ENCODE measurements around the gene UPF3A. TPM values are rescaled to one million over a fixed set of nuclear protein-coding genes. Genes with fewer than 3 reads are reported as not detected.
"Not testable (repeated sequence)": the region's sequence is repeated elsewhere in the genome, so short reads cannot be mapped to it uniquely, and the experiment has no call there.

The UPF3A gene
- total RNA-seq, 1 donor from 2014 or later: 14.1 TPM

DNA sequence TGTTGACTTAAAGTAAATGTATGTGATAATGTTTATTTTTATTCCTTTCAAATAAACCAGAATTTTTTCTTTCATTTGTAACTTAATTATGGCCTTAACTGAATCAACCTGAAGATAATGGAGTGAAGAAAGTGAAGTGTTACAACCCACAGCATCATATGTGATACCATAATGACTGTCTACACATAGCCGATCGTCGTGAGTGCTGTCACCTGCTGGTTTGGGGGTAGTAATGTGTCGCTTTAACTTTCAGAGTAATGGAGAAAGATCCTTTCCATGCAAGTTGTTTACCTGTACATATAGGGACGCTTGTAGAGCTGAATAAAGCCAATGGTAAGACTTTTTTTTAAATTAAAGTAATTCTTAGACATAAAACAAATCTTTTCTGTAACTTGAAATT lies 36.8 kb upstream of the UPF3A start:
- Histone ChIP-seq H3K4me3 (ENCODE audit: low read length in 3 of 3) (no peak overlapping the region), H3K36me3 (ENCODE audit: control insufficient read depth in 3 of 3, insufficient read depth in 3 of 3, low read length in 3 of 3) (peaks cover 41 to 83% (median 81%) of the 10 kb centered on the region in 3 donors), H3K9me3 (ENCODE audit: control insufficient read depth in 3 of 3, low read length in 3 of 3) (no peaks in the 10 kb centered on the region), H3K27ac (ENCODE audit: low read depth, low read length) (no peak overlapping the region), H3K27me3 (ENCODE audit: control insufficient read depth in 3 of 3, insufficient read depth in 3 of 3, low read length in 3 of 3) (no peaks in the 10 kb centered on the region), H3K9ac (ENCODE audit: low read depth in 1 of 3, low read length in 3 of 3) (no peak overlapping the region), H3K4me1 (ENCODE audit: control insufficient read depth in 3 of 3, insufficient read depth in 3 of 3, low read length in 3 of 3) (no peaks in the 10 kb centered on the region)

DNA sequence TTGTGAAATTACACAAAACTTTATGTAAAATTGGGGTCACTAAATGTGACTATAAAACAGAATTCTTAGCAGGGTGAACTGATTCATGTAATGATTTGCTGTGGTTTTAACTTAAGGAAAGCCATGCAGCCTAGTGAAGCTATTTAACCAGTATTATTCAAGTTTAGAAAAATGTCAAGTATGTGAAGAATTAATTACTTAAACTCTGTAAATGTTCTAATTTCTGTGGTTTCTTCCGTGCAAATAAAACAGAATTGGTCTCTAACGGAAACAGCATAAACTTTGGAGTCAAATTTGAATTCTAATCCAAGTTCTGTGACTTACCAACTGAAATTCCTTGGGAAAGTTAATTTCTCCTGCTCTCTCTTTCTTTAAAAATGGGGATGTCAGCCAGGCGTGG lies 33.4 kb upstream of the UPF3A start:
- no peaks in the 10 kb centered on the region for H3K9me3 ChIP-seq (ENCODE audit: control insufficient read depth in 3 of 3, low read length in 3 of 3)
- no peak overlapping the region for H3K4me3 ChIP-seq (ENCODE audit: low read length in 3 of 3)
- no peak overlapping the region for H3K27ac ChIP-seq (ENCODE audit: low read depth, low read length)
- no peaks in the 10 kb centered on the region for H3K27me3 ChIP-seq (ENCODE audit: control insufficient read depth in 3 of 3, insufficient read depth in 3 of 3, low read length in 3 of 3)
- H3K9ac ChIP-seq (ENCODE audit: low read depth in 1 of 3, low read length in 3 of 3): no peak overlapping the region
- H3K36me3 ChIP-seq (ENCODE audit: control insufficient read depth in 3 of 3, insufficient read depth in 3 of 3, low read length in 3 of 3): peaks cover 32 to 82% (median 78%) of the 10 kb centered on the region in 3 donors
- H3K4me1 ChIP-seq (ENCODE audit: control insufficient read depth in 3 of 3, insufficient read depth in 3 of 3, low read length in 3 of 3): no peaks in the 10 kb centered on the region

DNA sequence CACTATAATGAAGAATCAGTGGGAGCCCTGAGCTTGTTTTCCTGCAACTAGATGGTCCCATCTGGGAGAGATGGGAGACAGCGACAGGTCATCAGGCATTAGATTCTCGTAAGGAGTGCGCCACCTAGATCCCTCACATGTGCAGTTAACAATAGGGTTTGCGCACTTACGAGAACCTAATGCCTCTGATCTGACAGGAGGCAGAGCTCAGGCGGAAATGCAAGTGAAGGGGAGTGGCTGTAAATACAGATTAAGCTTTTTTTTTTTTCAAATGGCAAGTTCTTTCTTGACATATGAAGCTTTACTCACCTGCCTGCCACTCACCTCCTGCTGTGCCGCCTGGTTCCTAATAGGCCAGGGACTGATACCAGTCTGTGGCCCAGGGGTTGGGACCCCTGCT lies 32.3 kb upstream of the UPF3A start:
- no peaks in the 10 kb centered on the region for H3K4me1 ChIP-seq (ENCODE audit: control insufficient read depth in 3 of 3, insufficient read depth in 3 of 3, low read length in 3 of 3)
- no peak overlapping the region for H3K27ac ChIP-seq (ENCODE audit: low read depth, low read length)
- H3K9me3 ChIP-seq (ENCODE audit: control insufficient read depth in 3 of 3, low read length in 3 of 3): no peaks in the 10 kb centered on the region
- H3K4me3 ChIP-seq (ENCODE audit: low read length in 3 of 3): no peak overlapping the region
- H3K27me3 ChIP-seq (ENCODE audit: control insufficient read depth in 3 of 3, insufficient read depth in 3 of 3, low read length in 3 of 3): no peaks in the 10 kb centered on the region
- no peak overlapping the region for H3K9ac ChIP-seq (ENCODE audit: low read depth in 1 of 3, low read length in 3 of 3)
- peaks cover 26 to 78% (median 70%) of the 10 kb centered on the region in 3 donors for H3K36me3 ChIP-seq (ENCODE audit: control insufficient read depth in 3 of 3, insufficient read depth in 3 of 3, low read length in 3 of 3)

DNA sequence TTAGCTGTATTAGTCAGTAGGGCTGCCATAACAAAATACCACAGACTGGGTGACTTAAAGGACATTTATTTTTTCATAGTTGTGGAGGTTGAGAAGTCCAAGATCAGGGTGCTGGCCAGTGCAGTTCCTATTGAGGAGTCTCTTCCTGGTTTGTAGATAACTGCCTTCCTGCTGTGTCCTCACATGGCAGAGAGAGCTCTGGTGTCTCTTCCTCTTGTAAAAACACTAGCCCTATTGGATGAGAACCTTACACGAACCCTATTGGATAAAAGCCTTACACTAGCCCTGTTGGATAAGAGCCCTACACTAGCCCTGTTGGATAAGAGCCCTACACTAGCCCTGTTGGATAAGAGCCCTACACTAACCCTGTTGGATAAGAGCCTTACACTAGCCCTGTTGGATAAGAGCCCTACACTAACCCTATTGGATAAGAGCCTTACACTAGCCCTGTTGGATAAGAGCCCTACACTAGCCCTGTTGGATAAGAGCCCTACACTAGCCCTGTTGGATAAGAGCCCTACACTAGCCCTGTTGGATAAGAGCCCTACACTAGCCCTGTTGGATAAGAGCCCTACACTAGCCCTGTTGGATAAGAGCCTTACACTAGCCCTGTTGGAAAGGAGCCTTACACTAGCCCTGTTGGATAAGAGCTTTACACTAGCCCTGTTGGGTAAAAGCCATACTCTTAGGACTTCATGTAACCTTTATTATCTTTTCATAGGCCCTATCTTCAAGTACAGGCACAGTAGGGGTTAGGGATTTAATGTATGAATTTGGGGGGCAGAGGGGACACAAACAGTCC lies 29.6 kb upstream of the UPF3A start:
- not testable (repeated sequence) for H3K4me3 ChIP-seq (ENCODE audit: low read length in 3 of 3); H3K4me1 ChIP-seq (ENCODE audit: control insufficient read depth in 3 of 3, insufficient read depth in 3 of 3, low read length in 3 of 3); H3K9me3 ChIP-seq (ENCODE audit: control insufficient read depth in 3 of 3, low read length in 3 of 3); H3K9ac ChIP-seq (ENCODE audit: low read depth in 1 of 3, low read length in 3 of 3); H3K27ac ChIP-seq (ENCODE audit: low read depth, low read length); H3K27me3 ChIP-seq (ENCODE audit: control insufficient read depth in 3 of 3, insufficient read depth in 3 of 3, low read length in 3 of 3)
- peaks cover 20 to 71% (median 67%) of the 10 kb centered on the region in 3 donors for H3K36me3 ChIP-seq (ENCODE audit: control insufficient read depth in 3 of 3, insufficient read depth in 3 of 3, low read length in 3 of 3)

DNA sequence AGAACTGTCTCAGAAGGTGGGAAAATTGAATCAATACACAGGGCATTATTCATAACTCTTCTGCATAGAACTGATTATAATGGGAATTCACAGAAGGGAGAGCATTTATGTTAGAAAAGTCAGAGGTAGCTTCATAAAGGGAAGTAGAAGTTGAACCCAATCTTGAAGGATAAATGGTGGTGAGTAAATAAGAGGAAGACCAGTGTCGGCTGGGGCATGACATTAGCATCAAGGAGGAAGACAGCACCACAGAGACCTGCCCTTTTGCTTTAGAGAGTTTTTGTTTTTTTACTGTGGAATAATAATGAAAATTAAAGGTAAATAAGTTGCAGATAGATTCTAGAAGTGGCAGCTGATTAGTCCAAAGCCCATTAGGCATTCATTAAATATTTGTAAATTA lies 24.9 kb upstream of the UPF3A start:
- Histone ChIP-seq H3K9ac (ENCODE audit: low read depth in 1 of 3, low read length in 3 of 3) (no peak overlapping the region), H3K4me1 (ENCODE audit: control insufficient read depth in 3 of 3, insufficient read depth in 3 of 3, low read length in 3 of 3) (peaks cover 0 to 14% (median 8%) of the 10 kb centered on the region in 3 donors), H3K36me3 (ENCODE audit: control insufficient read depth in 3 of 3, insufficient read depth in 3 of 3, low read length in 3 of 3) (peaks cover 27 to 73% (median 70%) of the 10 kb centered on the region in 3 donors), H3K27me3 (ENCODE audit: control insufficient read depth in 3 of 3, insufficient read depth in 3 of 3, low read length in 3 of 3) (no peaks in the 10 kb centered on the region), H3K27ac (ENCODE audit: low read depth, low read length) (no peak overlapping the region), H3K9me3 (ENCODE audit: control insufficient read depth in 3 of 3, low read length in 3 of 3) (no peaks in the 10 kb centered on the region), H3K4me3 (ENCODE audit: low read length in 3 of 3) (no peak overlapping the region)

DNA sequence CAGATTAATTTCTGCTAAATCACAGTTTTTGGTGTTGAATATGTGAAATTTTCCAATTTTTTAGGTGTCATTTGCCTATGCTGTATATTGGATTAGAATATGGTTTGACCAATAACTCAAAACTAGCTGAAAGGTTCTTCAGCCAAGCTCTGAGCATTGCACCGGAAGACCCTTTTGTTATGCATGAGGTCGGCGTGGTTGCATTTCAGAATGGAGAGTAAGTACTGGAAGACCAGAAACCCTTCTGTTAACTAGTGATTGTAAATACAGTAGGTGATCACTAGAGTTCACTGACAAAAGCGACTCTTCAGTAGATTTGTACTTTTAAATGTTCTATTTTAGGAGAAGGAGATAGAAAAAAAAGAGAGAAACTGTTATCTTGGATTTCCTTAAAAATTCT lies 24.4 kb upstream of the UPF3A start:
- no peak overlapping the region for H3K27ac ChIP-seq (ENCODE audit: low read depth, low read length)
- H3K4me3 ChIP-seq (ENCODE audit: low read length in 3 of 3): no peak overlapping the region
- H3K9me3 ChIP-seq (ENCODE audit: control insufficient read depth in 3 of 3, low read length in 3 of 3): no peaks in the 10 kb centered on the region
- H3K4me1 ChIP-seq (ENCODE audit: control insufficient read depth in 3 of 3, insufficient read depth in 3 of 3, low read length in 3 of 3): peaks cover 0 to 15% (median 8%) of the 10 kb centered on the region in 3 donors
- no peak overlapping the region for H3K9ac ChIP-seq (ENCODE audit: low read depth in 1 of 3, low read length in 3 of 3)
- no peaks in the 10 kb centered on the region for H3K27me3 ChIP-seq (ENCODE audit: control insufficient read depth in 3 of 3, insufficient read depth in 3 of 3, low read length in 3 of 3)
- H3K36me3 ChIP-seq (ENCODE audit: control insufficient read depth in 3 of 3, insufficient read depth in 3 of 3, low read length in 3 of 3): peaks cover 25 to 72% (median 68%) of the 10 kb centered on the region in 3 donors

DNA sequence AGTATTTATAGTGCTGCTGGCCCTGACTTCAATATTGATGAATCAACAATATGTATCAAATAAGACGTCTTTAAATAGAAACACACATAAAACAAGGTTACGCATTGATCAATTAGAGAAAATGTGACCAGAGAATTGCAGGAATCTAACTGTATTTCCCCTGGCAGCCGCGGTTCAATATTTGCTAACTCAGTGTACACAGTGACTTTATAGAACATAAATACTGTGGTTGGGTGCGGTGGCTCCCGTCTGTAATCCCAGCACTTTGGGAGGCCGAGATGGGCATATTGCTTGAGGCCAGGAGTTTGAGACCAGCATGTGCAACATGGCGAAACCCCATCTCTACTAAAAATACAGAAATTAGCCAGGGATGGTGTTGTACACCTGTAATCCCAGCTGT lies 22.8 kb upstream of the UPF3A start:
- no peak overlapping the region for H3K27ac ChIP-seq (ENCODE audit: low read depth, low read length)
- no peak overlapping the region for H3K9ac ChIP-seq (ENCODE audit: low read depth in 1 of 3, low read length in 3 of 3)
- H3K36me3 ChIP-seq (ENCODE audit: control insufficient read depth in 3 of 3, insufficient read depth in 3 of 3, low read length in 3 of 3): peaks cover 35 to 75% (median 72%) of the 10 kb centered on the region in 3 donors
- no peaks in the 10 kb centered on the region for H3K9me3 ChIP-seq (ENCODE audit: control insufficient read depth in 3 of 3, low read length in 3 of 3)
- peaks cover 0 to 17% (median 8%) of the 10 kb centered on the region in 3 donors for H3K4me1 ChIP-seq (ENCODE audit: control insufficient read depth in 3 of 3, insufficient read depth in 3 of 3, low read length in 3 of 3)
- no peak overlapping the region for H3K4me3 ChIP-seq (ENCODE audit: low read length in 3 of 3)
- H3K27me3 ChIP-seq (ENCODE audit: control insufficient read depth in 3 of 3, insufficient read depth in 3 of 3, low read length in 3 of 3): no peaks in the 10 kb centered on the region

DNA sequence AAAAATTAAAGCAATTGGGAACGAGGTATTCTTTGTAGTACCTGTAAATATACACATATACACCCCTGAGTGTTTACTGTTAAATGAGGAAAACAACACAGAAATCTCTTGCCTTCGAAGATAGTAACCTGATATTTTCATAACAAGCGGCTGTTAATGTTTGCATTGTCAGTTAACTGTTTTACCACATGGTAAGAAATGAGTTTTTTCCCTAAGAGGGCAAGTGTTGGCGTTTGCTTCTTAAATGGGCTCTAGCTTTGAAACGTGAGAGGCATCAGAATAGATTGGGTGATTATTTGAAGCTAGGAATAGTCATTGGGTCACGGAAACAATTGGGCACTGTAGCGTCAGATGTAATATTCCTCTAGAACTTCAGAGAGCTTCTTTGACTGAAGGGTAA lies 22.0 kb upstream of the UPF3A start:
- Histone ChIP-seq H3K9me3 (ENCODE audit: control insufficient read depth in 3 of 3, low read length in 3 of 3) (no peaks in the 10 kb centered on the region), H3K27ac (ENCODE audit: low read depth, low read length) (peak overlapping the region; percentile 64), H3K9ac (ENCODE audit: low read depth in 1 of 3, low read length in 3 of 3) (no peak overlapping the region), H3K27me3 (ENCODE audit: control insufficient read depth in 3 of 3, insufficient read depth in 3 of 3, low read length in 3 of 3) (no peaks in the 10 kb centered on the region), H3K4me1 (ENCODE audit: control insufficient read depth in 3 of 3, insufficient read depth in 3 of 3, low read length in 3 of 3) (peaks cover 0 to 17% (median 8%) of the 10 kb centered on the region in 3 donors), H3K36me3 (ENCODE audit: control insufficient read depth in 3 of 3, insufficient read depth in 3 of 3, low read length in 3 of 3) (peaks cover 38 to 76% (median 75%) of the 10 kb centered on the region in 3 donors), H3K4me3 (ENCODE audit: low read length in 3 of 3) (no peak overlapping the region)

DNA sequence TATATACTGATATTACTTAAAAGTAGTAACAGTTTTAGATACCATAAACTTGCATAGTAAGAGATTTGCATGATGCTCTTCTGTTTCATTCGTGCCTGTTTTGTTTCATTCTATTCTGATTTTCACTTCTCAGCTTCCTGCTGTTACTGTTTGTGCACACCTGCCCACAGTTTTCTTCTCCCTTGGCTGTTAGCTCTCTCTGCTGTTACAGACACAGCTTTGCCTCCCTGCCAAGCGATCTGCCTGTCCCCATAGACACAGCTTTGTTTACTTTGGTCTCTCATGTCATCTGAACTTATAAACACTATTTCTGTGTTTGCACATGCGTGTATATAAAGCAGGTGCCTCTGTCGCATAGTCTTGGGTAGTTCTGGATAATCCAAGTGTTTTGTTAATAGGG lies 21.4 kb upstream of the UPF3A start:
- Histone ChIP-seq H3K9ac (ENCODE audit: low read depth in 1 of 3, low read length in 3 of 3) (no peak overlapping the region), H3K9me3 (ENCODE audit: control insufficient read depth in 3 of 3, low read length in 3 of 3) (no peaks in the 10 kb centered on the region), H3K4me1 (ENCODE audit: control insufficient read depth in 3 of 3, insufficient read depth in 3 of 3, low read length in 3 of 3) (peaks cover 0 to 17% (median 8%) of the 10 kb centered on the region in 3 donors), H3K4me3 (ENCODE audit: low read length in 3 of 3) (no peak overlapping the region), H3K27me3 (ENCODE audit: control insufficient read depth in 3 of 3, insufficient read depth in 3 of 3, low read length in 3 of 3) (no peaks in the 10 kb centered on the region), H3K36me3 (ENCODE audit: control insufficient read depth in 3 of 3, insufficient read depth in 3 of 3, low read length in 3 of 3) (peaks cover 36 to 81% (median 73%) of the 10 kb centered on the region in 3 donors), H3K27ac (ENCODE audit: low read depth, low read length) (peak overlapping the region; percentile 64)

DNA sequence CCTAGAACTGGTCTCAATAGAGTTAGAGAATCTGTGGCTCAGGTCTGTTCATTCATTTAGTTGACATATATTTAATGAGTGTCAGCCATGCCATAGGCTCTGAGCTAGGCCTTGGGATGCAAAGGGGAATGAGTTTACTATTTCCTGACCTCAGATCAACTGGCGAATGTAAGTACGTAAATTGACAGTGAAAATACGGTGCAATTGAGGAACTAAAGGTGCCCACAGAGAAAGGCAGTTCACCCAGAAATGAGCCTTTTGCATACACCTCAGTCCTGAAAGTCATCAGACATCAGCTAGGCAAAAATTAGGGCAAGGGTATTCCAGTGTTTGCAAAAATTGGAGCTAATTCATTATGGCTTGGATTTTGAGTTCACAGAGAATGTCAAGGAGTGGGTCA lies 20.6 kb upstream of the UPF3A start:
- Histone ChIP-seq H3K9me3 (ENCODE audit: control insufficient read depth in 3 of 3, low read length in 3 of 3) (no peaks in the 10 kb centered on the region), H3K4me3 (ENCODE audit: low read length in 3 of 3) (no peak overlapping the region), H3K36me3 (ENCODE audit: control insufficient read depth in 3 of 3, insufficient read depth in 3 of 3, low read length in 3 of 3) (peaks cover 31 to 83% (median 73%) of the 10 kb centered on the region in 3 donors), H3K27me3 (ENCODE audit: control insufficient read depth in 3 of 3, insufficient read depth in 3 of 3, low read length in 3 of 3) (no peaks in the 10 kb centered on the region), H3K9ac (ENCODE audit: low read depth in 1 of 3, low read length in 3 of 3) (no peak overlapping the region), H3K27ac (ENCODE audit: low read depth, low read length) (peak overlapping the region; percentile 21), H3K4me1 (ENCODE audit: control insufficient read depth in 3 of 3, insufficient read depth in 3 of 3, low read length in 3 of 3) (peaks cover 0 to 17% (median 8%) of the 10 kb centered on the region in 3 donors)
